Body of pancreas (tissue), 4 donors: ENCODE measurements around the gene CLNK.

ENCODE experiments used
- POLR2A ChIP-seq, 3 donors: fragments of 450-650 bp; IDR thresholded peaks; one replicate each; pipeline ENCODE4 v1.6.1; 2016; ENCODE audit warnings: antibody characterized with exemption in 3 of 3, mild to moderate bottlenecking in 2 of 3
- TF ChIP-seq, protein P1 (sequence below), 7 experiments: fragments of 450-650 bp in 4 of 7; fragments of 200-600 bp in 3 of 7; sonication (generic) in 3 of 7; IDR thresholded peaks; one replicate each; pipeline ENCODE4 v1.5.1; 2016 to 2019; ENCODE audit warnings: antibody characterized with exemption in 7 of 7

DNA sequence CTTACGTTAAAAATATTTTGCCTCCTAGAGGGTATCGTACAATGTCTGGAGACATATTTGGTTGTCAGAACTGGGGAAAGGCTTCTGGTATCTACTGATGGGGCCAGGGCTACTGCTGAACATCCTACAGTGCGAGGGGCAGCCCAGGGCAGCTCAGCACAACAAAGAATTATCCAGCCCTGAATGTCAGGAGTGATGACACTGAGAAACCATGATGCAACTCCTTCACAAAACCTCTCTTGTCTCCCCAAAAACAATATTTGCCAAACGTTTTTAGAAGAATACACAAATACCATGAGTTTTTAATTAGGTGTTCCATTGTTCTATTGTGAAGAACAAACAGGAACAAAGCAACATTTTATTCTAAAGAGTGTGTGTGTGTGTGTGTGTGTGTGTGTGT, 43.4 kb upstream of the CLNK start:
- TF ChIP-seq, protein P1, sequence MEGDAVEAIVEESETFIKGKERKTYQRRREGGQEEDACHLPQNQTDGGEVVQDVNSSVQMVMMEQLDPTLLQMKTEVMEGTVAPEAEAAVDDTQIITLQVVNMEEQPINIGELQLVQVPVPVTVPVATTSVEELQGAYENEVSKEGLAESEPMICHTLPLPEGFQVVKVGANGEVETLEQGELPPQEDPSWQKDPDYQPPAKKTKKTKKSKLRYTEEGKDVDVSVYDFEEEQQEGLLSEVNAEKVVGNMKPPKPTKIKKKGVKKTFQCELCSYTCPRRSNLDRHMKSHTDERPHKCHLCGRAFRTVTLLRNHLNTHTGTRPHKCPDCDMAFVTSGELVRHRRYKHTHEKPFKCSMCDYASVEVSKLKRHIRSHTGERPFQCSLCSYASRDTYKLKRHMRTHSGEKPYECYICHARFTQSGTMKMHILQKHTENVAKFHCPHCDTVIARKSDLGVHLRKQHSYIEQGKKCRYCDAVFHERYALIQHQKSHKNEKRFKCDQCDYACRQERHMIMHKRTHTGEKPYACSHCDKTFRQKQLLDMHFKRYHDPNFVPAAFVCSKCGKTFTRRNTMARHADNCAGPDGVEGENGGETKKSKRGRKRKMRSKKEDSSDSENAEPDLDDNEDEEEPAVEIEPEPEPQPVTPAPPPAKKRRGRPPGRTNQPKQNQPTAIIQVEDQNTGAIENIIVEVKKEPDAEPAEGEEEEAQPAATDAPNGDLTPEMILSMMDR (IDR thresholded peaks at IDR 0.05), result no peak
- TF ChIP-seq POLR2A (IDR thresholded peaks at IDR 0.05), result no peak
